ENCODE data around the gene MAP6D1.

DNA sequence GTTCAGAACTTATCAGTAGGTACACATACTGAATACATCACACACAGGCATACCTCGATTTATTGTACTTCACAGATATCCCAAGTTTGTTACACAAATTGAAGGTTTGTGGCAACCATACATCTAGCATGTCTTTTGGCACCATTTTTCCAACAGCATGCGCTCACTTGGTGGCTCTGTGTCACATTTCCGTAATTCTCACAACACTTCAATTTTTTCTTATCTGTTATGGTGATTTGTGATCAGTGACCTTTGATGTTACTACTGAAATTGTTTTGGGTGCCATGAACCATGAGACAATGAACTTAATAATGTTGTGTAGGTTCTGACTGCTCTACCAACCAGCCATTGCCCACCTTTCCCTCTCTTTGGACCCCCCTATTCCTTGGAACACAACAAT lies 48.5 kb upstream of the MAP6D1 start:
- TF ChIP-seq, protein P1, sequence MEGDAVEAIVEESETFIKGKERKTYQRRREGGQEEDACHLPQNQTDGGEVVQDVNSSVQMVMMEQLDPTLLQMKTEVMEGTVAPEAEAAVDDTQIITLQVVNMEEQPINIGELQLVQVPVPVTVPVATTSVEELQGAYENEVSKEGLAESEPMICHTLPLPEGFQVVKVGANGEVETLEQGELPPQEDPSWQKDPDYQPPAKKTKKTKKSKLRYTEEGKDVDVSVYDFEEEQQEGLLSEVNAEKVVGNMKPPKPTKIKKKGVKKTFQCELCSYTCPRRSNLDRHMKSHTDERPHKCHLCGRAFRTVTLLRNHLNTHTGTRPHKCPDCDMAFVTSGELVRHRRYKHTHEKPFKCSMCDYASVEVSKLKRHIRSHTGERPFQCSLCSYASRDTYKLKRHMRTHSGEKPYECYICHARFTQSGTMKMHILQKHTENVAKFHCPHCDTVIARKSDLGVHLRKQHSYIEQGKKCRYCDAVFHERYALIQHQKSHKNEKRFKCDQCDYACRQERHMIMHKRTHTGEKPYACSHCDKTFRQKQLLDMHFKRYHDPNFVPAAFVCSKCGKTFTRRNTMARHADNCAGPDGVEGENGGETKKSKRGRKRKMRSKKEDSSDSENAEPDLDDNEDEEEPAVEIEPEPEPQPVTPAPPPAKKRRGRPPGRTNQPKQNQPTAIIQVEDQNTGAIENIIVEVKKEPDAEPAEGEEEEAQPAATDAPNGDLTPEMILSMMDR (IDR thresholded peaks at IDR 0.05; ENCODE audit: low read length), result no peak
- TF ChIP-seq EZH2 (optimal IDR thresholded peaks at IDR 0.05; ENCODE audit: low read depth, low read length), result no peak
- no peak for TF ChIP-seq EZH2phosphoT487 (IDR thresholded peaks at IDR 0.05; ENCODE audit: low read length)
